ENCODE data around the gene PCSK7. TPM values are rescaled to one million over a fixed set of nuclear protein-coding genes. Genes with fewer than 3 reads are reported as not detected.

The PCSK7 gene
- total and polyA plus RNA-seq, 10 of the 15 experiments (the other 5 are each of a cell fraction or from before 2014, with no cell fraction given), result 5.5 to 81.5 (median 51.6) TPM

GRCh38 chr11:117192401-117192875 is 39.4 kb downstream of the PCSK7 start:
- RAD21 ChIA-PET (ENCODE audit: unreplicated experiment), result no interaction called here
- FAIRE-seq (no peak), DNase-seq (ENCODE audit: low read depth, low spot score) (no peak), ATAC-seq (no peak)
- H2AFZ ChIP-seq (ENCODE audit: control insufficient read depth, low read depth, low read length), result no peak overlapping the region
- no peak overlapping the region for H3K27ac ChIP-seq (ENCODE audit: control insufficient read depth, insufficient read depth)
- no peak overlapping the region for H3K4me2 ChIP-seq (ENCODE audit: control insufficient read depth, insufficient read depth)
- CTCF ChIA-PET, result no interaction called here
- H3K9ac ChIP-seq (ENCODE audit: control insufficient read depth, insufficient read depth, low read length), result no peak overlapping the region
- no TSS peak for BruUV-seq (replicated peaks)
- no peak overlapping the region for H3K4me3 ChIP-seq
- in situ Hi-C loops (cut with MboI), result no loop called here
- 92% methylated on average over 17 of the region's 17 CpGs for WGBS (ENCODE audit: insufficient coverage, insufficient replicate concordance, low lambda C conversion rate, missing lambda C conversion rate)
- no peaks in the 10 kb centered on the region for H3K79me2 ChIP-seq (ENCODE audit: control insufficient read depth, insufficient read depth, low read length)
- H3K27me3 ChIP-seq (replicated peaks in 1 of 2; ENCODE audit: control insufficient read depth in 2 of 2, insufficient read depth in 2 of 2, low read length in 1 of 2), result no peaks in the 10 kb centered on the region
- SMC1A ChIA-PET (ENCODE audit: uncharacterized antibody, unreplicated experiment), result no interaction called here
- no peaks in the 10 kb centered on the region for H4K20me1 ChIP-seq (ENCODE audit: control insufficient read depth, insufficient read depth)
- POLR2A ChIA-PET, result no interaction called here
- no peaks in the 10 kb centered on the region for H3K9me3 ChIP-seq (replicated peaks; ENCODE audit: control insufficient read depth, insufficient read depth, low read length)
- intact Hi-C loops (cut with micrococcal nuclease; ENCODE audit: unreplicated experiment), result no loop called here
- peaks cover 19% of the 10 kb centered on the region for H3K4me1 ChIP-seq (ENCODE audit: control insufficient read depth, insufficient read depth, low read length)
- H3K36me3 ChIP-seq (ENCODE audit: control insufficient read depth in 2 of 2, insufficient read depth in 2 of 2, low read length in 1 of 2), result peaks cover 3 to 8% of the 10 kb centered on the region in 2 experiments; a peak in 3 of 4 replicates
- TF ChIP-seq POLR2AphosphoS2 (IDR thresholded peaks at IDR 0.05; ENCODE audit: low read depth, low read length), result 0 out of 2 replicates have a peak, but pooled peaks have one; percentile 7
- no peak for TF ChIP-seq RAD51 (IDR thresholded peaks at IDR 0.05)
- peak; percentile 40; the same call in 1 of the 2 replicates for TF ChIP-seq POLR2A (IDR thresholded peaks at IDR 0.05; ENCODE audit: low read depth, low read length)

GRCh38 chr11:117191680-117192400 is 40.0 kb downstream of the PCSK7 start:
- Histone ChIP-seq H3K4me3 (no peak overlapping the region), H2AFZ (ENCODE audit: control insufficient read depth, low read depth, low read length) (no peak overlapping the region), H3K4me1 (ENCODE audit: control insufficient read depth, insufficient read depth, low read length) (peaks cover 20% of the 10 kb centered on the region), H3K27me3 (replicated peaks in 1 of 2; ENCODE audit: control insufficient read depth in 2 of 2, insufficient read depth in 2 of 2, low read length in 1 of 2) (no peaks in the 10 kb centered on the region), H3K4me2 (ENCODE audit: control insufficient read depth, insufficient read depth) (no peak overlapping the region), H3K79me2 (ENCODE audit: control insufficient read depth, insufficient read depth, low read length) (no peaks in the 10 kb centered on the region), H3K27ac (ENCODE audit: control insufficient read depth, insufficient read depth) (no peak overlapping the region), H3K9me3 (replicated peaks; ENCODE audit: control insufficient read depth, insufficient read depth, low read length) (no peaks in the 10 kb centered on the region), H3K36me3 (ENCODE audit: control insufficient read depth in 2 of 2, insufficient read depth in 2 of 2, low read length in 1 of 2) (peaks cover 3 to 8% of the 10 kb centered on the region in 2 experiments; a peak in 3 of 4 replicates), H3K9ac (ENCODE audit: control insufficient read depth, insufficient read depth, low read length) (no peak overlapping the region), H4K20me1 (ENCODE audit: control insufficient read depth, insufficient read depth) (no peaks in the 10 kb centered on the region)
- ChIA-PET SMC1A (ENCODE audit: uncharacterized antibody, unreplicated experiment) (interaction anchor here (1.5 kb wide), 1 partner anchor 12 kb away, joined by 6 read pairs; no protein-coding TSS in a partner anchor), CTCF (interaction anchor here (1.6 to 1.7 kb wide), 2 partner anchors 10 to 11 kb away, joined by 3 to 8 read pairs; no protein-coding TSS in a partner anchor), POLR2A (no interaction called here), RAD21 (ENCODE audit: unreplicated experiment) (no interaction called here)
- no peak for FAIRE-seq
- no peak for DNase-seq (ENCODE audit: low read depth, low spot score)
- intact Hi-C loops (cut with micrococcal nuclease; ENCODE audit: unreplicated experiment) (no loop called here), in situ Hi-C loops (cut with MboI) (no loop called here)
- no peak for TF ChIP-seq HCFC1 (IDR thresholded peaks at IDR 0.05; ENCODE audit: low read length)
- TF ChIP-seq POLR2AphosphoS2 (IDR thresholded peaks at IDR 0.05; ENCODE audit: low read depth, low read length), result 0 out of 2 replicates have a peak, but pooled peaks have one; percentile 20
- WGBS (ENCODE audit: insufficient coverage, insufficient replicate concordance, low lambda C conversion rate, missing lambda C conversion rate), result 98% methylated on average over 26 of the region's 26 CpGs
- no peak for ATAC-seq
- no TSS peak for BruUV-seq (replicated peaks)

Data from GM12878 (cell line).